Karpas-422 (cell line): Measurements from ENCODE around the gene BPIFB4. TPM values are rescaled to one million over a fixed set of nuclear protein-coding genes. Genes with fewer than 3 reads are reported as not detected.
"Not testable (repeated sequence)": the region's sequence is repeated elsewhere in the genome, so short reads cannot be mapped to it uniquely, and the experiment has no call there.

Source experiments
- DNase-seq: peaks from one replicate; pipeline ENCODE4 v3.0.0-alpha.2; 2015
- H2AFZ ChIP-seq: fragments of 200-600 bp; sonication (generic); 2 replicates; pipeline ENCODE4 v1.6.1; 2014; ENCODE audit warnings: antibody characterized with exemption, low read length, mixed read lengths
- H3K27ac ChIP-seq: fragments of 200-600 bp; sonication (generic); 2 replicates; pipeline ENCODE4 v1.5.1; 2014; ENCODE audit warnings: mild to moderate bottlenecking, low read length, moderate library complexity
- H3K27me3 ChIP-seq: fragments of 200-600 bp; sonication (generic); 2 replicates; pipeline ENCODE4 v1.6.1; 2014; ENCODE audit warnings: low read length, mixed read lengths
- H3K36me3 ChIP-seq: fragments of 200-600 bp; sonication (generic); 2 replicates; pipeline ENCODE4 v1.6.1; 2014; ENCODE audit warnings: low read length, mixed read lengths; ENCODE audit not compliant: insufficient read depth
- H3K4me1 ChIP-seq: fragments of 200-600 bp; sonication (generic); 2 replicates; pipeline ENCODE4 v1.6.1; 2014; ENCODE audit warnings: mild to moderate bottlenecking, low read length, mixed read lengths
- H3K4me2 ChIP-seq: fragments of 200-600 bp; sonication (generic); 2 replicates; pipeline ENCODE4 v1.6.1; 2014; ENCODE audit warnings: low read length, low read depth, mild to moderate bottlenecking; ENCODE audit not compliant: poor library complexity, severe bottlenecking
- H3K4me3 ChIP-seq: fragments of 200-600 bp; sonication (generic); 2 replicates; pipeline ENCODE4 v1.5.1; 2014; ENCODE audit warnings: mild to moderate bottlenecking, antibody characterized with exemption, low read length, mixed read lengths
- H3K79me2 ChIP-seq: fragments of 200-600 bp; sonication (generic); 2 replicates; pipeline ENCODE4 v1.6.1; 2014; ENCODE audit warnings: mild to moderate bottlenecking, low read length, mixed read lengths
- H3K9ac ChIP-seq: fragments of 200-600 bp; sonication (generic); 2 replicates; pipeline ENCODE4 v1.6.0; 2014; ENCODE audit warnings: low read length
- H3K9me2 ChIP-seq: fragments of 200-600 bp; sonication (generic), shearing (Covaris generic); replicated peaks from 2 replicates; pipeline ENCODE4 v1.6.0; 2014; ENCODE audit warnings: mild to moderate bottlenecking, low read length, moderate library complexity; ENCODE audit not compliant: insufficient read depth
- H3K9me3 ChIP-seq: fragments of 300-700, 200-600 bp; sonication (generic); 2 replicates; pipeline ENCODE4 v1.6.1; 2014; ENCODE audit warnings: low read length, mixed read lengths
- H4K20me1 ChIP-seq: fragments of 200-600 bp; sonication (generic); 2 replicates; pipeline ENCODE4 v1.6.1; 2014; ENCODE audit warnings: mild to moderate bottlenecking, antibody characterized with exemption, low read length, low read depth; ENCODE audit not compliant: insufficient read depth
- total RNA-seq: library from RNA; depleted of rRNA; stranded (reverse); fragments of >200 nt; shearing (Covaris generic); gene quantifications from 2 replicates; pipeline ENCODE4 v1.2.3, GENCODE V29; 2014; ENCODE audit warnings: low replicate concordance

The BPIFB4 gene
- total RNA-seq, 1 experiment from 2014 or later = not detected

- H3K4me2 ChIP-seq = not testable (repeated sequence)
Measured at GRCh38 chr20:33122297-33122696, 42.9 kb downstream of the BPIFB4 start.

GRCh38 chr20:33124261-33124660 lies 44.8 kb downstream of the BPIFB4 start:
- Histone ChIP-seq H3K36me3 (no peaks in the 10 kb centered on the region), H3K9me3 (no peaks in the 10 kb centered on the region), H3K9ac (no peak overlapping the region), H3K79me2 (no peaks in the 10 kb centered on the region), H3K27ac (no peak overlapping the region), H3K4me1 (peaks cover 3% of the 10 kb centered on the region; the same call in 1 of the 2 replicates), H3K9me2 (no peaks in the 10 kb centered on the region), H2AFZ (no peak overlapping the region), H3K4me3 (no peak overlapping the region), H3K4me2 (no peak overlapping the region), H4K20me1 (no peaks in the 10 kb centered on the region), H3K27me3 (no peaks in the 10 kb centered on the region)
- no peak for DNase-seq

More at GRCh38 chr20:33122297-33122696, 42.9 kb downstream of the BPIFB4 start:
- not testable (repeated sequence) for H3K27ac ChIP-seq, H3K9ac ChIP-seq, H3K36me3 ChIP-seq, H3K4me3 ChIP-seq, DNase-seq, H3K9me3 ChIP-seq, H3K9me2 ChIP-seq, H2AFZ ChIP-seq, H3K79me2 ChIP-seq, H3K27me3 ChIP-seq, H3K4me1 ChIP-seq, H4K20me1 ChIP-seq

DNA sequence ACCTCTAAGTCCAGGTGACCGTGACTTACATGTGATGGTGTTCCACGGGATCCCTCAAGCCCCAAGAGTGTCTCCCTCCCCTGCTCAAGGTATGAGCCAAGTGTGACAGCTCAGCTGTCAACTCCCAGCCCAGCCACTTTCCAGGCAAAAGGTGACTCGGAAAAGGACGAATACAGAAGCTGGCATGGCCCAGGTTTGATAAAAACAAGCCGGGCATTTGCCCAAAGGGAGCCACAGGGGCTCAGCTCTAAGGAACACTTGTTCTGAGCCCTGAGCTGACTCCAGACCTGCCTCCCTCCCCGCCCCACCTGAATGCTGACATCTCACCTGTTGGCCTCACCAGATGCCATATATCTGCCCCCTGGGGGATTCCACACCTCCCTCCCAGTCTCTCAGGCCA lies 45.6 kb downstream of the BPIFB4 start:
- Histone ChIP-seq H3K79me2 (no peaks in the 10 kb centered on the region), H3K36me3 (no peaks in the 10 kb centered on the region), H3K27me3 (no peaks in the 10 kb centered on the region), H2AFZ (no peak overlapping the region), H3K9ac (no peak overlapping the region), H3K4me3 (no peak overlapping the region), H3K4me2 (no peak overlapping the region), H4K20me1 (no peaks in the 10 kb centered on the region), H3K9me2 (no peaks in the 10 kb centered on the region), H3K27ac (no peak overlapping the region), H3K4me1 (peaks cover 3% of the 10 kb centered on the region; the same call in 1 of the 2 replicates), H3K9me3 (no peaks in the 10 kb centered on the region)
- no peak for DNase-seq

GRCh38 chr20:33125983-33126382 lies 46.5 kb downstream of the BPIFB4 start:
- H3K4me3 ChIP-seq = no peak overlapping the region
- peaks cover 3% of the 10 kb centered on the region; the same call in 1 of the 2 replicates for H3K4me1 ChIP-seq
- H3K9me3 ChIP-seq = no peaks in the 10 kb centered on the region
- no peaks in the 10 kb centered on the region for H3K9me2 ChIP-seq
- H3K79me2 ChIP-seq = no peaks in the 10 kb centered on the region
- no peak overlapping the region for H3K27ac ChIP-seq
- DNase-seq = no peak
- H3K27me3 ChIP-seq = no peaks in the 10 kb centered on the region
- H4K20me1 ChIP-seq = no peaks in the 10 kb centered on the region
- H3K4me2 ChIP-seq = no peak overlapping the region
- no peaks in the 10 kb centered on the region for H3K36me3 ChIP-seq
- H3K9ac ChIP-seq = no peak overlapping the region
- H2AFZ ChIP-seq = no peak overlapping the region

GRCh38 chr20:33127422-33128097 lies 48.1 kb downstream of the BPIFB4 start:
- H2AFZ ChIP-seq = no peak overlapping the region

GRCh38 chr20:33130568-33131061 lies 51.2 kb downstream of the BPIFB4 start:
- H3K4me1 ChIP-seq = peaks cover 3% of the 10 kb centered on the region; the same call in 1 of the 2 replicates
- no peak overlapping the region for H3K27ac ChIP-seq
- no peaks in the 10 kb centered on the region for H3K27me3 ChIP-seq
- H3K36me3 ChIP-seq = no peaks in the 10 kb centered on the region
- H3K4me2 ChIP-seq = no peak overlapping the region
- no peaks in the 10 kb centered on the region for H3K9me3 ChIP-seq
- no peak for DNase-seq
- no peak overlapping the region for H3K4me3 ChIP-seq
- H2AFZ ChIP-seq = no peak overlapping the region
- no peaks in the 10 kb centered on the region for H4K20me1 ChIP-seq
- no peaks in the 10 kb centered on the region for H3K79me2 ChIP-seq
- H3K9ac ChIP-seq = no peak overlapping the region
- no peaks in the 10 kb centered on the region for H3K9me2 ChIP-seq

More at GRCh38 chr20:33127422-33128097, 48.1 kb downstream of the BPIFB4 start:
- DNase-seq = no peak
- Histone ChIP-seq H3K79me2 (no peaks in the 10 kb centered on the region), H3K27ac (no peak overlapping the region), H3K4me3 (no peak overlapping the region), H3K4me2 (no peak overlapping the region), H3K9ac (no peak overlapping the region), H3K9me2 (no peaks in the 10 kb centered on the region), H4K20me1 (no peaks in the 10 kb centered on the region), H3K36me3 (no peaks in the 10 kb centered on the region), H3K27me3 (no peaks in the 10 kb centered on the region), H3K4me1 (peaks cover 3% of the 10 kb centered on the region; the same call in 1 of the 2 replicates), H3K9me3 (no peaks in the 10 kb centered on the region)

GRCh38 chr20:33131949-33132473 lies 52.6 kb downstream of the BPIFB4 start:
- H3K9me2 ChIP-seq = no peaks in the 10 kb centered on the region
- no peaks in the 10 kb centered on the region for H4K20me1 ChIP-seq
- peaks cover 3% of the 10 kb centered on the region; the same call in 1 of the 2 replicates for H3K4me1 ChIP-seq
- H3K9ac ChIP-seq = no peak overlapping the region
- peak; percentile 1 for DNase-seq
- no peak overlapping the region for H3K27ac ChIP-seq
- no peaks in the 10 kb centered on the region for H3K9me3 ChIP-seq
- H3K4me3 ChIP-seq = no peak overlapping the region
- no peaks in the 10 kb centered on the region for H3K36me3 ChIP-seq
- no peak overlapping the region for H2AFZ ChIP-seq
- no peak overlapping the region for H3K4me2 ChIP-seq
- no peaks in the 10 kb centered on the region for H3K27me3 ChIP-seq
- H3K79me2 ChIP-seq = no peaks in the 10 kb centered on the region

- DNase-seq = no peak
- no peaks in the 10 kb centered on the region for H4K20me1 ChIP-seq
- no peaks in the 10 kb centered on the region for H3K27me3 ChIP-seq
- H3K4me3 ChIP-seq = no peak overlapping the region
- no peaks in the 10 kb centered on the region for H3K36me3 ChIP-seq
- H3K4me2 ChIP-seq = no peak overlapping the region
- H3K79me2 ChIP-seq = no peaks in the 10 kb centered on the region
- no peak overlapping the region for H3K27ac ChIP-seq
- no peaks in the 10 kb centered on the region for H3K9me3 ChIP-seq
- H2AFZ ChIP-seq = no peak overlapping the region
- no peak overlapping the region for H3K9ac ChIP-seq
- H3K4me1 ChIP-seq = peaks cover 2% of the 10 kb centered on the region; the same call in 1 of the 2 replicates
- H3K9me2 ChIP-seq = no peaks in the 10 kb centered on the region
Measured at GRCh38 chr20:33132513-33133372, 53.3 kb downstream of the BPIFB4 start.
